GM06990 (cell line): Measurements from ENCODE around the gene ZFYVE19.
A peak's percentile ranks its signal among the peaks of the same experiment; 100 is the strongest.

Experiments used
- DNase-seq: peaks from one replicate; pipeline ENCODE4 v3.0.0-alpha.2; 2011; ENCODE audit not compliant: insufficient read length; ENCODE audit errors: extremely low read depth
- H3K27me3 ChIP-seq: replicated peaks from 2 replicates; pipeline ENCODE4 v1.6.0; 2011; ENCODE audit warnings: low read length; ENCODE audit not compliant: control insufficient read depth, insufficient read depth
- H3K36me3 ChIP-seq: 2 replicates; pipeline ENCODE4 v1.5.1; 2011; ENCODE audit warnings: low read length; ENCODE audit not compliant: control insufficient read depth, insufficient read depth
- H3K4me3 ChIP-seq: replicated peaks from 2 replicates; pipeline ENCODE4 v1.5.1; 2011; ENCODE audit warnings: low read depth, mild to moderate bottlenecking, control low read depth, low read length
- CTCF ChIP-seq: IDR thresholded peaks from 2 replicates; pipeline ENCODE4 v1.5.1; 2011; ENCODE audit warnings: low read length, control low read depth, mild to moderate bottlenecking, inconsistent platforms; ENCODE audit not compliant: insufficient read depth, poor library complexity, severe bottlenecking

Gene ZFYVE19

GRCh38 chr15:40808861-40809450 is 2.1 kb downstream of the ZFYVE19 start:
- Histone ChIP-seq H3K4me3 (peak overlapping the region; percentile 34; the same call in 1 of the 2 replicates), H3K36me3 (peaks cover 6% of the 10 kb centered on the region; the same call in 1 of the 2 replicates), H3K27me3 (no peaks in the 10 kb centered on the region)
- TF ChIP-seq CTCF, result no peak
- no peak for DNase-seq

- no peak for DNase-seq
- no peak for TF ChIP-seq CTCF
- Histone ChIP-seq H3K27me3 (no peaks in the 10 kb centered on the region), H3K36me3 (peaks cover 10% of the 10 kb centered on the region), H3K4me3 (no peak overlapping the region)
These were observed 6.0 kb downstream of the ZFYVE19 start for GRCh38 chr15:40812721-40813425.

GRCh38 chr15:40815042-40815698 is 8.3 kb downstream of the ZFYVE19 start:
- Histone ChIP-seq H3K27me3 (no peaks in the 10 kb centered on the region), H3K36me3 (peaks cover 10% of the 10 kb centered on the region), H3K4me3 (no peak overlapping the region)
- TF ChIP-seq CTCF, result no peak
- DNase-seq, result no peak

- no peak for DNase-seq
- H3K36me3 ChIP-seq, result peaks cover 4% of the 10 kb centered on the region
- H3K4me3 ChIP-seq, result no peak overlapping the region
- no peaks in the 10 kb centered on the region for H3K27me3 ChIP-seq
- no peak for TF ChIP-seq CTCF
These were observed 12.2 kb downstream of the ZFYVE19 start for GRCh38 chr15:40819048-40819447.

GRCh38 chr15:40821195-40821594 is 14.3 kb downstream of the ZFYVE19 start:
- no peak overlapping the region for H3K4me3 ChIP-seq
- TF ChIP-seq CTCF, result no peak
- no peaks in the 10 kb centered on the region for H3K27me3 ChIP-seq
- no peaks in the 10 kb centered on the region for H3K36me3 ChIP-seq
- no peak for DNase-seq
